GM10266 (cell line): Measurements from ENCODE around the gene TMEM221.

Experiments used
- DNase-seq: peaks from one replicate; pipeline ENCODE4 v3.0.0; 2012; ENCODE audit errors: extremely low spot score
- CTCF ChIP-seq: IDR thresholded peaks from 2 replicates; pipeline ENCODE4 v1.5.1; 2012; ENCODE audit warnings: mild to moderate bottlenecking, low read depth; ENCODE audit not compliant: control insufficient read depth, insufficient read depth; ENCODE audit errors: missing control alignments

The TMEM221 gene

GRCh38 chr19:17451820-17452219, 3.4 kb upstream of the TMEM221 start:
- TF ChIP-seq CTCF = no peak
- no peak for DNase-seq

- peak; percentile 55 for DNase-seq
- no peak for TF ChIP-seq CTCF
Observed at GRCh38 chr19:17450264-17451075, 2.0 kb upstream of the TMEM221 start.

- DNase-seq = no peak
- no peak for TF ChIP-seq CTCF
Observed at GRCh38 chr19:17447704-17448130, 751 bp downstream of the TMEM221 start.

GRCh38 chr19:17445526-17446165, 2.8 kb downstream of the TMEM221 start:
- DNase-seq = no peak
- TF ChIP-seq CTCF = no peak

- peak; percentile 58 for TF ChIP-seq CTCF
- peak; percentile 45 for DNase-seq
Observed at GRCh38 chr19:17441241-17442021, 7.0 kb downstream of the TMEM221 start.

- TF ChIP-seq CTCF = no peak
- DNase-seq = no peak
Observed at GRCh38 chr19:17436874-17437267, 11.6 kb downstream of the TMEM221 start.
